ENCODE results near the gene CIC. TPM values are rescaled to one million over a fixed set of nuclear protein-coding genes. Genes with fewer than 3 reads are reported as not detected.
"Not testable (repeated sequence)": the region's sequence is repeated elsewhere in the genome, so short reads cannot be mapped to it uniquely, and the experiment has no call there.

CIC gene
- total and polyA plus RNA-seq, 5 experiments from 2014 or later = 0.43 to 87.4 (median 1.8) TPM

- POLR2A ChIA-PET = interaction anchor here (0.5 to 10.6 kb wide), 9 partner anchors 8 to 128 kb away, joined by 3 to 121 read pairs (median 4); partner anchors contain the start of genes CIC, GSK3A, PAFAH1B3 and ZNF526
- Mint-ChIP-seq H3K36me3 (peaks cover 0 to 10% (median 2%) of the 10 kb centered on the region in 3 donors), H3K4me1 (peaks cover 19 to 66% (median 42%) of the 10 kb centered on the region in 4 donors), H3K27me3 (no peaks in the 10 kb centered on the region), H3K4me3 (peak overlapping the region; percentile 66 to 98 (median 92)), H3K9me3 (no peaks in the 10 kb centered on the region), H3K27ac (peak overlapping the region; percentile 87 to 98 (median 95))
- no peak for DNase-seq
- no peak for ATAC-seq
Measured at GRCh38 chr19:42251572-42252358, 17.3 kb upstream of the CIC start.

- H3K4me3 Mint-ChIP-seq = peak overlapping the region; percentile 86 to 98 (median 92)
- H3K4me1 Mint-ChIP-seq = peaks cover 16 to 62% (median 41%) of the 10 kb centered on the region in 4 donors
- peaks cover 0 to 10% (median 2%) of the 10 kb centered on the region in 3 donors for H3K36me3 Mint-ChIP-seq
- H3K27ac Mint-ChIP-seq = peak overlapping the region; percentile 73 to 98 (median 96)
- no peaks in the 10 kb centered on the region for H3K9me3 Mint-ChIP-seq
- no peaks in the 10 kb centered on the region for H3K27me3 Mint-ChIP-seq
- POLR2A ChIA-PET = interaction anchor here (1.4 to 10.6 kb wide), 5 partner anchors 9 to 28 kb away, joined by 4 to 121 read pairs (median 12); partner anchors contain the start of genes CIC and GSK3A
- DNase-seq (no peak), ATAC-seq (no peak)
Measured at GRCh38 chr19:42252365-42253244, 16.4 kb upstream of the CIC start.

- POLR2A ChIA-PET = interaction anchor here (1.4 to 2.7 kb wide), 3 partner anchors 10 to 27 kb away, joined by 4 to 20 read pairs (median 12); partner anchors contain the start of genes CIC and GSK3A
- DNase-seq (peak; percentile 39 to 80 (median 54)), ATAC-seq (peak; percentile 19 to 26)
- H3K36me3 Mint-ChIP-seq = peaks cover 0 to 10% (median 2%) of the 10 kb centered on the region in 3 donors
- no peaks in the 10 kb centered on the region for H3K9me3 Mint-ChIP-seq
- peak overlapping the region; percentile 86 to 98 (median 92) for H3K4me3 Mint-ChIP-seq
- H3K27me3 Mint-ChIP-seq = no peaks in the 10 kb centered on the region
- H3K4me1 Mint-ChIP-seq = peaks cover 16 to 61% (median 41%) of the 10 kb centered on the region in 4 donors
- H3K27ac Mint-ChIP-seq = peak overlapping the region; percentile 73 to 98 (median 96)
Measured at GRCh38 chr19:42253245-42254088, 15.6 kb upstream of the CIC start.

- Mint-ChIP-seq H3K4me1 (peaks cover 16 to 53% (median 40%) of the 10 kb centered on the region in 4 donors), H3K27me3 (no peaks in the 10 kb centered on the region), H3K36me3 (peaks cover 0 to 7% (median 2%) of the 10 kb centered on the region in 3 donors), H3K27ac (peak overlapping the region in 8 of 10 donors; percentile 57 to 96 (median 90)), H3K9me3 (no peaks in the 10 kb centered on the region), H3K4me3 (peak overlapping the region; percentile 73 to 92 (median 82))
- ATAC-seq (peak; percentile 50 to 51), DNase-seq (peak; percentile 64 to 91 (median 78))
- POLR2A ChIA-PET = interaction anchor here (1.4 to 3.4 kb wide), 2 partner anchors 10 to 26 kb away, joined by 4 to 23 read pairs; partner anchors contain the start of gene GSK3A
Measured at GRCh38 chr19:42254089-42254849, 14.8 kb upstream of the CIC start.

GRCh38 chr19:42254850-42255765 is 13.9 kb upstream of the CIC start, which contains the start of gene ERF:
Gene ERF (minus strand): TSS chr19:42255128. CDS start chr19:42254999, 129 bp downstream.
- ATAC-seq = peak; percentile 64 to 78
- peak within 1 kb of the TSS in 9 of 10 donors; percentile 67 to 96 (median 92) for H3K27ac Mint-ChIP-seq
- H3K27me3 Mint-ChIP-seq = no peaks in the 10 kb centered on the region
- H3K36me3 Mint-ChIP-seq = peaks cover 0 to 5% (median 0%) of the 10 kb centered on the region in 3 donors
- POLR2A ChIA-PET = interaction anchor here (0.7 to 3.4 kb wide), 7 partner anchors 11 to 57 kb away, joined by 3 to 23 read pairs (median 4); partner anchors contain the start of gene GSK3A
- H3K9me3 Mint-ChIP-seq = no peaks in the 10 kb centered on the region
- DNase-seq = peak; percentile 89 to 97 (median 94)
- peak within 1 kb of the TSS; percentile 77 to 92 (median 82) for H3K4me3 Mint-ChIP-seq
- H3K4me1 Mint-ChIP-seq = peaks cover 16 to 45% (median 35%) of the 10 kb centered on the region in 4 donors

GRCh38 chr19:42255766-42256745 is 13.0 kb upstream of the CIC start:
- Mint-ChIP-seq H3K9me3 (no peaks in the 10 kb centered on the region), H3K36me3 (peaks cover 0 to 5% (median 0%) of the 10 kb centered on the region in 3 donors), H3K4me3 (peak overlapping the region; percentile 77 to 92 (median 82)), H3K27ac (peak overlapping the region; percentile 58 to 95 (median 79)), H3K4me1 (peaks cover 13 to 35% (median 26%) of the 10 kb centered on the region in 4 donors), H3K27me3 (no peaks in the 10 kb centered on the region)
- DNase-seq (no peak), ATAC-seq (no peak)
- POLR2A ChIA-PET = interaction anchor here (0.8 to 3.4 kb wide), 6 partner anchors 12 to 58 kb away, joined by 3 to 23 read pairs (median 4); partner anchors contain the start of gene GSK3A

GRCh38 chr19:42257842-42258241 is 11.2 kb upstream of the CIC start:
- Mint-ChIP-seq H3K4me1 (peaks cover 3 to 19% (median 11%) of the 10 kb centered on the region in 4 donors), H3K27ac (peak overlapping the region in 1 of 10 donors; percentile 63)
- H3K27me3 Mint-ChIP-seq, H3K9me3 Mint-ChIP-seq, DNase-seq, H3K4me3 Mint-ChIP-seq, H3K36me3 Mint-ChIP-seq, ATAC-seq: not testable (repeated sequence)
- POLR2A ChIA-PET = interaction anchor here (0.6 to 1.6 kb wide), 6 partner anchors 8 to 1352 kb away, joined by 3 to 7 read pairs (median 4); no protein-coding TSS in a partner anchor

- Mint-ChIP-seq H3K36me3 (no peaks in the 10 kb centered on the region), H3K4me1 (peaks cover under 1 to 4% (median under 1%) of the 10 kb centered on the region in 4 donors), H3K4me3 (no peak overlapping the region), H3K9me3 (no peaks in the 10 kb centered on the region), H3K27me3 (no peaks in the 10 kb centered on the region), H3K27ac (no peak overlapping the region)
- ATAC-seq (no peak), DNase-seq (no peak)
- POLR2A ChIA-PET = no interaction called here
Measured at GRCh38 chr19:42261763-42262162, 7.3 kb upstream of the CIC start.

- DNase-seq, H3K27me3 Mint-ChIP-seq, H3K9me3 Mint-ChIP-seq, ATAC-seq, H3K36me3 Mint-ChIP-seq, H3K4me3 Mint-ChIP-seq: not testable (repeated sequence)
- POLR2A ChIA-PET = interaction anchor here (0.6 kb wide), 1 partner anchor 332 kb away, joined by 4 read pairs; no protein-coding TSS in a partner anchor
- Mint-ChIP-seq H3K4me1 (peaks cover 0 to 24% (median 18%) of the 10 kb centered on the region in 4 donors), H3K27ac (peak overlapping the region in 2 of 10 donors; percentile 25 to 62)
Measured at GRCh38 chr19:42266105-42266504, 2.9 kb upstream of the CIC start.

Data from naive thymus-derived CD8-positive, alpha-beta T cell (primary cell).